ENCODE measurements around the gene PHF3. TPM values are rescaled to one million over a fixed set of nuclear protein-coding genes. Genes with fewer than 3 reads are reported as not detected.

The PHF3 gene
- total and polyA plus RNA-seq, 2 experiments from 2014 or later = 37.1 to 77.3 TPM

DNA sequence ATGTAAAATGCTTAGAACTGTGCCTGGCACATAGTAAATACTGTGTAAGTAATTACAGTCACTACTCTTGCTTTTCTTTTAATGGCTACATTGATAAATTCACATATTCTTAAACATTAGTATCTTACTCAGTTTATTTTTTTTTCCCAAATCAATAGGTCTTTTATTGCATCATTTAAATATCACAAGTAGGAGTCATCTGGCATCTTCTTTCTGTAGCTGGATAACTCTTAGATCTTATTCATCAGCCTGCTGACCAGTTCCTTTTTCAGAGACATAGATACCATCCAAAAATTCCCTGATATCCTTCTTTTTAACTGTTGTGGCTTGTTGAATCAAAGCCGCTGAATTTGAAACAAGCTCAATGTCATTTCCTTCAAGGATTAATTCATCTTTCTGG lies 20.0 kb upstream of the PHF3 start:
- no peaks in the 10 kb centered on the region; the same call in 2 of the 3 replicates for H3K9me3 Mint-ChIP-seq
- Histone ChIP-seq H3K4me2 (no peak overlapping the region), H3K79me2 (replicated peaks; ENCODE audit: insufficient read depth) (no peaks in the 10 kb centered on the region), H3K4me3 (no peak overlapping the region), H3K27ac (ENCODE audit: low read depth) (no peak overlapping the region), H3K27me3 (ENCODE audit: insufficient read depth) (no peaks in the 10 kb centered on the region), H2AFZ (no peak overlapping the region), H3K36me3 (ENCODE audit: insufficient read depth) (no peaks in the 10 kb centered on the region), H4K20me1 (replicated peaks; ENCODE audit: insufficient read depth) (no peaks in the 10 kb centered on the region), H3K9me2 (ENCODE audit: insufficient read depth) (no peaks in the 10 kb centered on the region), H3K4me1 (ENCODE audit: insufficient read depth) (no peaks in the 10 kb centered on the region), H3F3A (replicated peaks; ENCODE audit: low read depth) (no peaks in the 10 kb centered on the region)
- H3K27me3 Mint-ChIP-seq (ENCODE audit: insufficient read depth, low read depth, poor library complexity) = no peaks in the 10 kb centered on the region
- H3K36me3 Mint-ChIP-seq (ENCODE audit: low read depth) = no peaks in the 10 kb centered on the region
- H3K4me3 Mint-ChIP-seq = no peak overlapping the region
- DNase-seq (ENCODE audit: low spot score) (no peak), ATAC-seq (no peak)
- no peak overlapping the region for H3K27ac Mint-ChIP-seq
- no peaks in the 10 kb centered on the region for H3K4me1 Mint-ChIP-seq
- TF ChIP-seq, protein P1, sequence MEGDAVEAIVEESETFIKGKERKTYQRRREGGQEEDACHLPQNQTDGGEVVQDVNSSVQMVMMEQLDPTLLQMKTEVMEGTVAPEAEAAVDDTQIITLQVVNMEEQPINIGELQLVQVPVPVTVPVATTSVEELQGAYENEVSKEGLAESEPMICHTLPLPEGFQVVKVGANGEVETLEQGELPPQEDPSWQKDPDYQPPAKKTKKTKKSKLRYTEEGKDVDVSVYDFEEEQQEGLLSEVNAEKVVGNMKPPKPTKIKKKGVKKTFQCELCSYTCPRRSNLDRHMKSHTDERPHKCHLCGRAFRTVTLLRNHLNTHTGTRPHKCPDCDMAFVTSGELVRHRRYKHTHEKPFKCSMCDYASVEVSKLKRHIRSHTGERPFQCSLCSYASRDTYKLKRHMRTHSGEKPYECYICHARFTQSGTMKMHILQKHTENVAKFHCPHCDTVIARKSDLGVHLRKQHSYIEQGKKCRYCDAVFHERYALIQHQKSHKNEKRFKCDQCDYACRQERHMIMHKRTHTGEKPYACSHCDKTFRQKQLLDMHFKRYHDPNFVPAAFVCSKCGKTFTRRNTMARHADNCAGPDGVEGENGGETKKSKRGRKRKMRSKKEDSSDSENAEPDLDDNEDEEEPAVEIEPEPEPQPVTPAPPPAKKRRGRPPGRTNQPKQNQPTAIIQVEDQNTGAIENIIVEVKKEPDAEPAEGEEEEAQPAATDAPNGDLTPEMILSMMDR (conservative IDR thresholded peaks at IDR 0.05; ENCODE audit: low read depth in 2 of 2) = no peak
- TF ChIP-seq, protein P2, sequence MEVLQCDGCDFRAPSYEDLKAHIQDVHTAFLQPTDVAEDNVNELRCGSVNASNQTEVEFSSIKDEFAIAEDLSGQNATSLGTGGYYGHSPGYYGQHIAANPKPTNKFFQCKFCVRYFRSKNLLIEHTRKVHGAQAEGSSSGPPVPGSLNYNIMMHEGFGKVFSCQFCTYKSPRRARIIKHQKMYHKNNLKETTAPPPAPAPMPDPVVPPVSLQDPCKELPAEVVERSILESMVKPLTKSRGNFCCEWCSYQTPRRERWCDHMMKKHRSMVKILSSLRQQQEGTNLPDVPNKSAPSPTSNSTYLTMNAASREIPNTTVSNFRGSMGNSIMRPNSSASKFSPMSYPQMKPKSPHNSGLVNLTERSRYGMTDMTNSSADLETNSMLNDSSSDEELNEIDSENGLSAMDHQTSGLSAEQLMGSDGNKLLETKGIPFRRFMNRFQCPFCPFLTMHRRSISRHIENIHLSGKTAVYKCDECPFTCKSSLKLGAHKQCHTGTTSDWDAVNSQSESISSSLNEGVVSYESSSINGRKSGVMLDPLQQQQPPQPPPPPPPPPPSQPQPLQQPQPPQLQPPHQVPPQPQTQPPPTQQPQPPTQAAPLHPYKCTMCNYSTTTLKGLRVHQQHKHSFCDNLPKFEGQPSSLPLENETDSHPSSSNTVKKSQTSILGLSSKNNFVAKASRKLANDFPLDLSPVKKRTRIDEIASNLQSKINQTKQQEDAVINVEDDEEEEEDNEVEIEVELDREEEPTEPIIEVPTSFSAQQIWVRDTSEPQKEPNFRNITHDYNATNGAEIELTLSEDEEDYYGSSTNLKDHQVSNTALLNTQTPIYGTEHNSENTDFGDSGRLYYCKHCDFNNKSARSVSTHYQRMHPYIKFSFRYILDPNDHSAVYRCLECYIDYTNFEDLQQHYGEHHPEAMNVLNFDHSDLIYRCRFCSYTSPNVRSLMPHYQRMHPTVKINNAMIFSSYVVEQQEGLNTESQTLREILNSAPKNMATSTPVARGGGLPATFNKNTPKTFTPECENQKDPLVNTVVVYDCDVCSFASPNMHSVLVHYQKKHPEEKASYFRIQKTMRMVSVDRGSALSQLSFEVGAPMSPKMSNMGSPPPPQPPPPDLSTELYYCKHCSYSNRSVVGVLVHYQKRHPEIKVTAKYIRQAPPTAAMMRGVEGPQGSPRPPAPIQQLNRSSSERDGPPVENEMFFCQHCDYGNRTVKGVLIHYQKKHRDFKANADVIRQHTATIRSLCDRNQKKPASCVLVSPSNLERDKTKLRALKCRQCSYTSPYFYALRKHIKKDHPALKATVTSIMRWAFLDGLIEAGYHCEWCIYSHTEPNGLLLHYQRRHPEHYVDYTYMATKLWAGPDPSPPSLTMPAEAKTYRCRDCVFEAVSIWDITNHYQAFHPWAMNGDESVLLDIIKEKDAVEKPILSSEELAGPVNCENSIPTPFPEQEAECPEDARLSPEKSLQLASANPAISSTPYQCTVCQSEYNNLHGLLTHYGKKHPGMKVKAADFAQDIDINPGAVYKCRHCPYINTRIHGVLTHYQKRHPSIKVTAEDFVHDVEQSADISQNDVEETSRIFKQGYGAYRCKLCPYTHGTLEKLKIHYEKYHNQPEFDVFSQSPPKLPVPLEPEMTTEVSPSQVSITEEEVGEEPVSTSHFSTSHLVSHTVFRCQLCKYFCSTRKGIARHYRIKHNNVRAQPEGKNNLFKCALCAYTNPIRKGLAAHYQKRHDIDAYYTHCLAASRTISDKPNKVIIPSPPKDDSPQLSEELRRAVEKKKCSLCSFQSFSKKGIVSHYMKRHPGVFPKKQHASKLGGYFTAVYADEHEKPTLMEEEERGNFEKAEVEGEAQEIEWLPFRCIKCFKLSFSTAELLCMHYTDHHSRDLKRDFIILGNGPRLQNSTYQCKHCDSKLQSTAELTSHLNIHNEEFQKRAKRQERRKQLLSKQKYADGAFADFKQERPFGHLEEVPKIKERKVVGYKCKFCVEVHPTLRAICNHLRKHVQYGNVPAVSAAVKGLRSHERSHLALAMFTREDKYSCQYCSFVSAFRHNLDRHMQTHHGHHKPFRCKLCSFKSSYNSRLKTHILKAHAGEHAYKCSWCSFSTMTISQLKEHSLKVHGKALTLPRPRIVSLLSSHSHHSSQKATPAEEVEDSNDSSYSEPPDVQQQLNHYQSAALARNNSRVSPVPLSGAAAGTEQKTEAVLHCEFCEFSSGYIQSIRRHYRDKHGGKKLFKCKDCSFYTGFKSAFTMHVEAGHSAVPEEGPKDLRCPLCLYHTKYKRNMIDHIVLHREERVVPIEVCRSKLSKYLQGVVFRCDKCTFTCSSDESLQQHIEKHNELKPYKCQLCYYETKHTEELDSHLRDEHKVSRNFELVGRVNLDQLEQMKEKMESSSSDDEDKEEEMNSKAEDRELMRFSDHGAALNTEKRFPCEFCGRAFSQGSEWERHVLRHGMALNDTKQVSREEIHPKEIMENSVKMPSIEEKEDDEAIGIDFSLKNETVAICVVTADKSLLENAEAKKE (CRISPR knock-in tag; IDR thresholded peaks at IDR 0.05) = no peak
- TF ChIP-seq, protein P3, sequence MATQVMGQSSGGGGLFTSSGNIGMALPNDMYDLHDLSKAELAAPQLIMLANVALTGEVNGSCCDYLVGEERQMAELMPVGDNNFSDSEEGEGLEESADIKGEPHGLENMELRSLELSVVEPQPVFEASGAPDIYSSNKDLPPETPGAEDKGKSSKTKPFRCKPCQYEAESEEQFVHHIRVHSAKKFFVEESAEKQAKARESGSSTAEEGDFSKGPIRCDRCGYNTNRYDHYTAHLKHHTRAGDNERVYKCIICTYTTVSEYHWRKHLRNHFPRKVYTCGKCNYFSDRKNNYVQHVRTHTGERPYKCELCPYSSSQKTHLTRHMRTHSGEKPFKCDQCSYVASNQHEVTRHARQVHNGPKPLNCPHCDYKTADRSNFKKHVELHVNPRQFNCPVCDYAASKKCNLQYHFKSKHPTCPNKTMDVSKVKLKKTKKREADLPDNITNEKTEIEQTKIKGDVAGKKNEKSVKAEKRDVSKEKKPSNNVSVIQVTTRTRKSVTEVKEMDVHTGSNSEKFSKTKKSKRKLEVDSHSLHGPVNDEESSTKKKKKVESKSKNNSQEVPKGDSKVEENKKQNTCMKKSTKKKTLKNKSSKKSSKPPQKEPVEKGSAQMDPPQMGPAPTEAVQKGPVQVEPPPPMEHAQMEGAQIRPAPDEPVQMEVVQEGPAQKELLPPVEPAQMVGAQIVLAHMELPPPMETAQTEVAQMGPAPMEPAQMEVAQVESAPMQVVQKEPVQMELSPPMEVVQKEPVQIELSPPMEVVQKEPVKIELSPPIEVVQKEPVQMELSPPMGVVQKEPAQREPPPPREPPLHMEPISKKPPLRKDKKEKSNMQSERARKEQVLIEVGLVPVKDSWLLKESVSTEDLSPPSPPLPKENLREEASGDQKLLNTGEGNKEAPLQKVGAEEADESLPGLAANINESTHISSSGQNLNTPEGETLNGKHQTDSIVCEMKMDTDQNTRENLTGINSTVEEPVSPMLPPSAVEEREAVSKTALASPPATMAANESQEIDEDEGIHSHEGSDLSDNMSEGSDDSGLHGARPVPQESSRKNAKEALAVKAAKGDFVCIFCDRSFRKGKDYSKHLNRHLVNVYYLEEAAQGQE (IDR thresholded peaks at IDR 0.05; ENCODE audit: unreplicated experiment) = no peak
- TF ChIP-seq CREB1 (CRISPR knock-in tag; IDR thresholded peaks at IDR 0.05; ENCODE audit: low read depth) (no peak), EZH2 (IDR thresholded peaks at IDR 0.05; ENCODE audit: low read depth, unreplicated experiment) (no peak)
